HCT116 (cell line): ENCODE data around the gene APCDD1L. TPM values are rescaled to one million over a fixed set of nuclear protein-coding genes. Genes with fewer than 3 reads are reported as not detected.

ENCODE experiments used
- ATAC-seq: fragments of 200-7000 bp; cut with Tn5 transposase; 2 replicates; pipeline ENCODE4 v1.9.1; 2020; ENCODE audit warnings: mild to moderate bottlenecking, moderate library complexity
- BruUV-seq: library from RNA; stranded (reverse); fragments of 400-500 nt; replicated peaks from 2 replicates; lab custom pipeline; 2021; lab: Mats Ljungman, UMichigan
- CTCF ChIA-PET: fragments of 300-600 bp; sonication (Branson Sonifier 250); formaldehyde crosslinking; loops from one replicate; lab custom pipeline; 2021; ENCODE audit warnings: antibody characterized with exemption; lab: Charles Lee
- POLR2A ChIA-PET: fragments of 300-600, 350-600 bp; sonication (Branson Sonifier 250); formaldehyde crosslinking; loops from one replicate; lab custom pipeline; 2021; ENCODE audit warnings: antibody characterized with exemption; lab: Charles Lee
- RAD21 ChIA-PET, 2 experiments: fragments of 300-600 bp; sonication (Branson Sonifier 250); formaldehyde crosslinking; loops; one replicate each; lab custom pipeline; 2023; ENCODE audit warnings: low total read pairs in 2 of 2; ENCODE audit not compliant: uncharacterized antibody in 2 of 2, unreplicated experiment in 2 of 2, low non-redundant PET in 1 of 2; lab: Charles Lee
- DNase-seq: peaks from one replicate; pipeline ENCODE4 v3.0.0-alpha.2; 2010; ENCODE audit warnings: low read depth, low spot score
- H2AFZ ChIP-seq: fragments of 200-600 bp; shearing (Covaris generic), sonication (generic); 2 replicates; pipeline ENCODE4 v1.6.1; 2017; ENCODE audit warnings: low read depth, mixed run types, mixed read lengths, antibody characterized with exemption, low read length; ENCODE audit not compliant: poor library complexity, severe bottlenecking
- H3K27ac ChIP-seq: 2 replicates; pipeline ENCODE4 v1.5.1; 2012; ENCODE audit warnings: low read depth, low read length
- H3K27me3 ChIP-seq: fragments of 200-600 bp; sonication (generic); 2 replicates; pipeline ENCODE4 v1.6.1; 2016; ENCODE audit warnings: mixed run types, low read length, mixed read lengths; ENCODE audit not compliant: insufficient read depth
- H3K36me3 ChIP-seq, 2 experiments: fragments of 200-500 bp in 1 of 2; fragments of 200-600 bp in 1 of 2; sonication (Bioruptor generic) in 1 of 2; sonication (generic) in 1 of 2; 2 replicates each; pipeline versions ENCODE4 v1.5.1 to v1.6.1; 2014 to 2016; ENCODE audit warnings: low read length in 2 of 2, inconsistent platforms in 1 of 2, mixed read lengths in 1 of 2, mixed run types in 1 of 2; ENCODE audit not compliant: insufficient read depth in 2 of 2, control insufficient read depth in 1 of 2
- H3K4me1 ChIP-seq, 2 experiments: fragments of 200-600 bp in 1 of 2; sonication (generic) in 1 of 2; 2 replicates each; pipeline versions ENCODE4 v1.5.1 to v1.6.1; 2012 to 2017; ENCODE audit warnings: low read length in 2 of 2, inconsistent platforms in 1 of 2, mild to moderate bottlenecking in 1 of 2, mixed read lengths in 1 of 2, mixed run types in 1 of 2, moderate library complexity in 1 of 2; ENCODE audit not compliant: insufficient read depth in 2 of 2, control insufficient read depth in 1 of 2
- H3K4me2 ChIP-seq: fragments of 200-600 bp; sonication (generic); 2 replicates; pipeline ENCODE4 v1.6.1; 2017; ENCODE audit warnings: mixed run types, low read length, mixed read lengths
- H3K4me3 ChIP-seq, 2 experiments: fragments of 200-600 bp in 1 of 2; sonication (generic) in 1 of 2; replicated peaks in 1 of 2; 2 replicates each; pipeline ENCODE4 v1.5.1; 2011 to 2016; ENCODE audit warnings: low read length in 2 of 2, control low read depth in 1 of 2, low read depth in 1 of 2, mild to moderate bottlenecking in 1 of 2, mixed read lengths in 1 of 2, mixed run types in 1 of 2
- H3K79me2 ChIP-seq: fragments of 200-600 bp; sonication (generic); 2 replicates; pipeline ENCODE4 v1.6.1; 2017; ENCODE audit warnings: mild to moderate bottlenecking, mixed run types, low read length, moderate library complexity, mixed read lengths; ENCODE audit not compliant: insufficient read depth
- H3K9ac ChIP-seq: fragments of 200-600 bp; sonication (generic); 2 replicates; pipeline ENCODE4 v1.6.1; 2016; ENCODE audit warnings: low read length, mixed read lengths
- H3K9me2 ChIP-seq: fragments of 200-600 bp; sonication (generic), shearing (Covaris generic); 2 replicates; pipeline ENCODE4 v1.6.1; 2017; ENCODE audit warnings: mixed run types, mild to moderate bottlenecking, moderate library complexity; ENCODE audit not compliant: insufficient read depth
- H3K9me3 ChIP-seq, 2 experiments: fragments of 200-500 bp in 1 of 2; fragments of 200-600 bp in 1 of 2; sonication (Bioruptor generic) in 1 of 2; sonication (generic) in 1 of 2; 2 replicates each; pipeline ENCODE4 v1.6.1; 2014 to 2017; ENCODE audit warnings: low read length in 2 of 2, mixed read lengths in 2 of 2, inconsistent platforms in 1 of 2, low read depth in 1 of 2, mild to moderate bottlenecking in 1 of 2, mixed run types in 1 of 2, moderate library complexity in 1 of 2; ENCODE audit not compliant: control insufficient read depth in 1 of 2, insufficient read depth in 1 of 2
- H4K20me1 ChIP-seq: fragments of 200-600 bp; sonication (generic), shearing (Covaris generic); 2 replicates; pipeline ENCODE4 v1.6.1; 2017; ENCODE audit warnings: mixed run types, mild to moderate bottlenecking, moderate library complexity; ENCODE audit not compliant: insufficient read depth
- CBX3 ChIP-seq: IDR thresholded peaks from 2 replicates; pipeline ENCODE4 v1.6.1; 2012; ENCODE audit warnings: low read depth
- EZH2 ChIP-seq: fragments of 200-600 bp; sonication (generic); IDR thresholded peaks from 2 replicates; pipeline ENCODE4 v1.6.1; 2017; ENCODE audit warnings: antibody characterized with exemption, mixed run types
- POLR2A ChIP-seq: IDR thresholded peaks from 2 replicates; pipeline ENCODE4 v1.7.0; 2011; ENCODE audit warnings: borderline replicate concordance; ENCODE audit not compliant: insufficient read depth, insufficient read length; ENCODE audit errors: extremely low read depth
- SRF ChIP-seq: IDR thresholded peaks from 2 replicates; pipeline ENCODE4 v1.6.1; 2012; ENCODE audit warnings: low read depth
- TCF7L2 ChIP-seq: IDR thresholded peaks from 2 replicates; pipeline ENCODE4 v1.7.0; 2011; ENCODE audit warnings: borderline replicate concordance, inconsistent platforms; ENCODE audit not compliant: insufficient read depth, insufficient read length; ENCODE audit errors: extremely low read depth
- ZFX ChIP-seq: fragments of 450-650 bp; IDR thresholded peaks from 2 replicates; pipeline ENCODE4 v1.6.1; 2017
- intact Hi-C: fragments of 100-400 bp; cut with micrococcal nuclease; formaldehyde crosslinking; loops from 2 replicates; pipeline ENCODE4 v1.10.0; 2022
- total RNA-seq: library from RNA; stranded (reverse); gene quantifications from one replicate; pipeline ENCODE4 v1.2.1, GENCODE V29; 2021; ENCODE audit not compliant: unreplicated experiment
- TF ChIP-seq, protein P1 (sequence below), 3 experiments: fragments of 200-600 bp in 1 of 3; sonication (generic) in 1 of 3; IDR thresholded peaks in 2 of 3; conservative IDR thresholded peaks in 1 of 3; 2 replicates each; pipeline ENCODE4 v1.5.1; 2012 to 2017; ENCODE audit warnings: low read depth in 2 of 3, low read length in 2 of 3, antibody characterized with exemption in 1 of 3, borderline replicate concordance in 1 of 3, control low read depth in 1 of 3, mild to moderate bottlenecking in 1 of 3, mixed read lengths in 1 of 3, mixed run types in 1 of 3, moderate library complexity in 1 of 3; ENCODE audit not compliant: insufficient read depth in 1 of 3
- TF ChIP-seq, protein P2 (sequence below): IDR thresholded peaks from 2 replicates; pipeline ENCODE4 v1.6.1; 2012
- TF ChIP-seq, protein P3 (sequence below): IDR thresholded peaks from 2 replicates; pipeline ENCODE4 v1.6.1; 2011; ENCODE audit warnings: mild to moderate bottlenecking, low read length, moderate library complexity; ENCODE audit not compliant: insufficient replicate concordance; ENCODE audit errors: extremely low read depth

APCDD1L gene
- total RNA-seq, 1 experiment from 2014 or later = not detected

DNA sequence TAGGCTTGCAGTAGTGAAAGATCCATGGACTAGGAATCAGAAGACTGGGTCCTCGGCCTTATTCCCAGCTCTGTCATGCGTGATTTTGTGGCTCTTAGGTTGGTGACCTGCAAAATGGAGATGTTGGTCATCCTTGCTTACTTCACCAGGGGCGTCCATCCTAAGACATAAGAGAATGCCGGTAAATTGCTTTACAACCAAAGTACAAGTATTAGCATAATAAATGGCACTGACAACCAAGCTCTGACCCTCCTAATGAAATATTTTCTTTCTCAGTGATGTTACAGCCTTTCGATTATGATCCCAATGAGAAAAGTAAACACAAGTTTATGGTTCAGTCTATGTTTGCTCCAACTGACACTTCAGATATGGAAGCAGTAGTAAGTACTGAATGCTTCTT lies 80.9 kb downstream of the APCDD1L start (continued):
- TF ChIP-seq POLR2A = no peak
- TF ChIP-seq, protein P1, sequence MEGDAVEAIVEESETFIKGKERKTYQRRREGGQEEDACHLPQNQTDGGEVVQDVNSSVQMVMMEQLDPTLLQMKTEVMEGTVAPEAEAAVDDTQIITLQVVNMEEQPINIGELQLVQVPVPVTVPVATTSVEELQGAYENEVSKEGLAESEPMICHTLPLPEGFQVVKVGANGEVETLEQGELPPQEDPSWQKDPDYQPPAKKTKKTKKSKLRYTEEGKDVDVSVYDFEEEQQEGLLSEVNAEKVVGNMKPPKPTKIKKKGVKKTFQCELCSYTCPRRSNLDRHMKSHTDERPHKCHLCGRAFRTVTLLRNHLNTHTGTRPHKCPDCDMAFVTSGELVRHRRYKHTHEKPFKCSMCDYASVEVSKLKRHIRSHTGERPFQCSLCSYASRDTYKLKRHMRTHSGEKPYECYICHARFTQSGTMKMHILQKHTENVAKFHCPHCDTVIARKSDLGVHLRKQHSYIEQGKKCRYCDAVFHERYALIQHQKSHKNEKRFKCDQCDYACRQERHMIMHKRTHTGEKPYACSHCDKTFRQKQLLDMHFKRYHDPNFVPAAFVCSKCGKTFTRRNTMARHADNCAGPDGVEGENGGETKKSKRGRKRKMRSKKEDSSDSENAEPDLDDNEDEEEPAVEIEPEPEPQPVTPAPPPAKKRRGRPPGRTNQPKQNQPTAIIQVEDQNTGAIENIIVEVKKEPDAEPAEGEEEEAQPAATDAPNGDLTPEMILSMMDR (IDR thresholded peaks at IDR 0.05 in 2 of 3, conservative IDR thresholded peaks at IDR 0.05 in 1 of 3; ENCODE audit: borderline replicate concordance in 1 of 3, insufficient read depth in 1 of 3, low read depth in 2 of 3, low read length in 2 of 3) = no peak
- TF ChIP-seq EZH2 = no peak
- no peak for TF ChIP-seq ZFX
- no peak for TF ChIP-seq TCF7L2
- TF ChIP-seq, protein P2, sequence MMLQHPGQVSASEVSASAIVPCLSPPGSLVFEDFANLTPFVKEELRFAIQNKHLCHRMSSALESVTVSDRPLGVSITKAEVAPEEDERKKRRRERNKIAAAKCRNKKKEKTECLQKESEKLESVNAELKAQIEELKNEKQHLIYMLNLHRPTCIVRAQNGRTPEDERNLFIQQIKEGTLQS = no peak
- TF ChIP-seq, protein P3, sequence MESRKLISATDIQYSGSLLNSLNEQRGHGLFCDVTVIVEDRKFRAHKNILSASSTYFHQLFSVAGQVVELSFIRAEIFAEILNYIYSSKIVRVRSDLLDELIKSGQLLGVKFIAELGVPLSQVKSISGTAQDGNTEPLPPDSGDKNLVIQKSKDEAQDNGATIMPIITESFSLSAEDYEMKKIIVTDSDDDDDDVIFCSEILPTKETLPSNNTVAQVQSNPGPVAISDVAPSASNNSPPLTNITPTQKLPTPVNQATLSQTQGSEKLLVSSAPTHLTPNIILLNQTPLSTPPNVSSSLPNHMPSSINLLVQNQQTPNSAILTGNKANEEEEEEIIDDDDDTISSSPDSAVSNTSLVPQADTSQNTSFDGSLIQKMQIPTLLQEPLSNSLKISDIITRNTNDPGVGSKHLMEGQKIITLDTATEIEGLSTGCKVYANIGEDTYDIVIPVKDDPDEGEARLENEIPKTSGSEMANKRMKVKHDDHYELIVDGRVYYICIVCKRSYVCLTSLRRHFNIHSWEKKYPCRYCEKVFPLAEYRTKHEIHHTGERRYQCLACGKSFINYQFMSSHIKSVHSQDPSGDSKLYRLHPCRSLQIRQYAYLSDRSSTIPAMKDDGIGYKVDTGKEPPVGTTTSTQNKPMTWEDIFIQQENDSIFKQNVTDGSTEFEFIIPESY = no peak
- no peak for TF ChIP-seq SRF
- TF ChIP-seq, all 23 proteins: peak for 0

DNA sequence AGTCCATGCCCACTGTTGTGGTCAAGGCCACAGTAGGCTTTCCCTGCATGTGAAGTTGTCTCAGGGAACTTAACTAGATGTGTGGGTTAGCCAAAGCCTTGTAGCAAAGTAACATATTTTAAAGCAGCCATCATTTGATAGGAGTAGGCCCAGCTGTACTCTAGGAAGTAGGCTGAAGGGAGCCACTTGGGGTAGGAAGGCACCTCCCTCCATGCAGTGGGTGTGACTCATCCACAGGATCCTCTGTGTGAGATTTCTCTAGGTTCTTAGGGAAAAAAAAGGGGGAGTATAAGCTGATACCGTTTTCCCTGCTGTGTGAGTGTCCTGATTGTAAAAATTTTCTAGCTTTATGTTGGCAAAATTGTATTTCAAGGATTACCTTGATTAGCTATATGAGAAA lies 81.4 kb downstream of the APCDD1L start:
- H4K20me1 ChIP-seq = no peaks in the 10 kb centered on the region; the same call in 1 of the 2 replicates
- TF ChIP-seq TCF7L2 = no peak
- no peak for TF ChIP-seq EZH2
- TF ChIP-seq, protein P1 (IDR thresholded peaks at IDR 0.05 in 2 of 3, conservative IDR thresholded peaks at IDR 0.05 in 1 of 3; ENCODE audit: borderline replicate concordance in 1 of 3, insufficient read depth in 1 of 3, low read depth in 2 of 3, low read length in 2 of 3) = no peak
- no peak for TF ChIP-seq CBX3
- H3K27ac ChIP-seq = no peak overlapping the region
- DNase-seq (no peak), ATAC-seq (no peak)
- no TSS peak for BruUV-seq
- no peaks in the 10 kb centered on the region for H3K9me2 ChIP-seq
- H3K9me3 ChIP-seq = no peaks in the 10 kb centered on the region
- ChIA-PET CTCF (interaction anchor here (1.2 kb wide), 1 partner anchor 48 kb away, joined by 4 read pairs; no protein-coding TSS in a partner anchor), POLR2A (interaction anchor here (1.0 kb wide), 1 partner anchor 10 kb away, joined by 3 read pairs; no protein-coding TSS in a partner anchor), RAD21 (no interaction called here)
- H3K9ac ChIP-seq = no peak overlapping the region
- no peak overlapping the region for H3K4me2 ChIP-seq
- intact Hi-C loops = no loop called here
- no peaks in the 10 kb centered on the region for H3K4me1 ChIP-seq
- H3K4me3 ChIP-seq = no peak overlapping the region
- peaks cover 99% of the 10 kb centered on the region for H3K79me2 ChIP-seq
- no peak overlapping the region for H2AFZ ChIP-seq
- no peaks in the 10 kb centered on the region for H3K27me3 ChIP-seq
- H3K36me3 ChIP-seq = peaks cover 0 to 4% of the 10 kb centered on the region in 2 experiments; a peak in 1 of 4 replicates
